SK-N-SH treated with all-trans-retinoic acid at 6 μM for 48 hours (cell line): ENCODE results near the gene CCDC8.

ENCODE experiments used
- ATAC-seq: fragments of 200-7000 bp; cut with Tn5 transposase; 3 replicates; pipeline ENCODE4 v1.9.1; 2020; ENCODE audit warnings: mild to moderate bottlenecking, moderate library complexity
- ARNTL ChIP-seq: fragments of 450-650 bp; formaldehyde crosslinking; IDR thresholded peaks from 2 replicates; pipeline ENCODE4 v1.5.0; 2020; ENCODE audit warnings: low read depth, mild to moderate bottlenecking, moderate library complexity, borderline replicate concordance
- BACH2 ChIP-seq: fragments of 250-450 bp; sonication (Bioruptor Pico); IDR thresholded peaks from 2 replicates; pipeline ENCODE4 v1.9.0; 2021; ENCODE audit warnings: mild to moderate bottlenecking, borderline replicate concordance
- CSDC2 ChIP-seq: fragments of 250-450 bp; sonication (Bioruptor Pico); IDR thresholded peaks from 2 replicates; pipeline ENCODE4 v1.5.0; 2020; ENCODE audit warnings: mild to moderate bottlenecking, moderate library complexity
- ESRRG ChIP-seq: fragments of 250-450 bp; sonication (Bioruptor Pico); IDR thresholded peaks from 2 replicates; pipeline ENCODE4 v1.6.1; 2021; ENCODE audit warnings: mild to moderate bottlenecking
- GLIS3 ChIP-seq: fragments of 250-450 bp; sonication (Bioruptor Pico); IDR thresholded peaks from 2 replicates; pipeline ENCODE4 v1.5.0; 2020; ENCODE audit warnings: mild to moderate bottlenecking, moderate library complexity
- ISL1 ChIP-seq: fragments of 250-450 bp; sonication (Bioruptor Pico); IDR thresholded peaks from 2 replicates; pipeline ENCODE4 v2.1.2; 2022; ENCODE audit warnings: mild to moderate bottlenecking, moderate library complexity
- OSR1 ChIP-seq: fragments of 250-450 bp; sonication (Bioruptor Pico); IDR thresholded peaks from 2 replicates; pipeline ENCODE4 v1.8.0; 2022; ENCODE audit warnings: moderate library complexity, mild to moderate bottlenecking, inconsistent platforms
- PPARA ChIP-seq: fragments of 250-450 bp; sonication (Bioruptor Pico); IDR thresholded peaks from 2 replicates; pipeline ENCODE4 v1.5.0; 2020; ENCODE audit warnings: mild to moderate bottlenecking, borderline replicate concordance
- SNAI2 ChIP-seq: fragments of 250-450 bp; sonication (Bioruptor Pico); IDR thresholded peaks from 2 replicates; pipeline ENCODE4 v1.5.0; 2020; ENCODE audit warnings: mild to moderate bottlenecking, moderate library complexity
- TCF4 ChIP-seq: fragments of 250-450 bp; sonication (Bioruptor Pico); IDR thresholded peaks from 2 replicates; pipeline ENCODE4 v1.8.0; 2021; ENCODE audit warnings: mild to moderate bottlenecking, moderate library complexity, borderline replicate concordance
- TOX ChIP-seq: fragments of 250-450 bp; sonication (Bioruptor Pico); IDR thresholded peaks from 2 replicates; pipeline ENCODE4 v1.8.0; 2021; ENCODE audit warnings: mild to moderate bottlenecking, moderate library complexity, borderline replicate concordance
- ZC3H10 ChIP-seq: fragments of 250-450 bp; sonication (Bioruptor Pico); IDR thresholded peaks from 2 replicates; pipeline ENCODE4 v1.5.1; 2021; ENCODE audit warnings: mild to moderate bottlenecking, moderate library complexity
- ZFP3 ChIP-seq: fragments of 250-450 bp; sonication (Bioruptor Pico); IDR thresholded peaks from 2 replicates; pipeline ENCODE4 v1.5.0; 2020; ENCODE audit warnings: mild to moderate bottlenecking, moderate library complexity
- ZFP30 ChIP-seq: fragments of 450-650 bp; formaldehyde crosslinking; IDR thresholded peaks from 2 replicates; pipeline ENCODE4 v1.5.0; 2022; ENCODE audit warnings: mild to moderate bottlenecking, moderate library complexity
- ZNF565 ChIP-seq: fragments of 450-650 bp; formaldehyde crosslinking; conservative IDR thresholded peaks from 2 replicates; pipeline ENCODE4 v1.5.0; 2020; ENCODE audit warnings: low read depth, mild to moderate bottlenecking, moderate library complexity
- ZNF70 ChIP-seq: fragments of 450-650 bp; formaldehyde crosslinking; IDR thresholded peaks from 2 replicates; pipeline ENCODE4 v1.5.0; 2020; ENCODE audit warnings: mild to moderate bottlenecking, moderate library complexity
- ZNF8 ChIP-seq: fragments of 450-650 bp; formaldehyde crosslinking; IDR thresholded peaks from 2 replicates; pipeline ENCODE4 v1.5.0; 2020; ENCODE audit warnings: mild to moderate bottlenecking, moderate library complexity
- TF ChIP-seq, protein P1 (sequence below): fragments of 250-450 bp; sonication (Bioruptor Pico); IDR thresholded peaks from 2 replicates; pipeline ENCODE4 v1.5.1; 2021; ENCODE audit warnings: mild to moderate bottlenecking, moderate library complexity
- TF ChIP-seq, protein P2 (sequence below): fragments of 250-450 bp; sonication (Bioruptor Pico); IDR thresholded peaks from 2 replicates; pipeline ENCODE4 v1.5.1; 2020; ENCODE audit warnings: low read depth, mild to moderate bottlenecking, moderate library complexity
- TF ChIP-seq, protein P3 (sequence below): fragments of 250-450 bp; sonication (Bioruptor Pico); IDR thresholded peaks from 2 replicates; pipeline ENCODE4 v1.8.0; 2021; ENCODE audit warnings: low read depth, mild to moderate bottlenecking, moderate library complexity, borderline replicate concordance
- TF ChIP-seq, protein P4 (sequence below): fragments of 250-450 bp; sonication (Bioruptor Pico); IDR thresholded peaks from 2 replicates; pipeline ENCODE4 v1.8.0; 2020; ENCODE audit warnings: mild to moderate bottlenecking, moderate library complexity, borderline replicate concordance
- TF ChIP-seq, protein P5 (sequence below): fragments of 250-450 bp; sonication (Bioruptor Pico); IDR thresholded peaks from 2 replicates; pipeline ENCODE4 v1.5.0; 2020; ENCODE audit warnings: mild to moderate bottlenecking, moderate library complexity

Gene CCDC8

DNA sequence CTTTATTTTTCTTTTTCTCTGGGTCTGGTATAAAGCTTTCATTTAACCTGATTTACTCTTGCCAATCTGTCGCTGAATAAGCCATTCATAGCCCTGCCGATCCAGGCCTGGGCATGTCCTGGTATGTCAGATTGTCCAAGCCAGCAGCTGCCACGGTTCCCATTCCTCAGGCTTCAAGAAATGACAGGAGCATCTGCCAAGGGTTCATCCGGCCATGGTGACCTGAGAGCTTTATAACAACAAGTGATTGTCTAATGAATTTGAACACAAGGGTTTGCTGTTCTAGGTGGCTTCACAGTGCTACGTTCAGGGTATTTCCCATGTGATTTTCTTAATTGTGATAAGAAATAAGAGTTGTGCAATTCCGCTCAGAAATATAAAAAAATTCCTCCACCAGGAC is 38.0 kb upstream of the CCDC8 start (continued):
- no peak for TF ChIP-seq ZFP30 (CRISPR knock-in tag)
- no peak for TF ChIP-seq PPARA
- TF ChIP-seq CSDC2 (CRISPR knock-in tag), result no peak
- TF ChIP-seq, protein P1, sequence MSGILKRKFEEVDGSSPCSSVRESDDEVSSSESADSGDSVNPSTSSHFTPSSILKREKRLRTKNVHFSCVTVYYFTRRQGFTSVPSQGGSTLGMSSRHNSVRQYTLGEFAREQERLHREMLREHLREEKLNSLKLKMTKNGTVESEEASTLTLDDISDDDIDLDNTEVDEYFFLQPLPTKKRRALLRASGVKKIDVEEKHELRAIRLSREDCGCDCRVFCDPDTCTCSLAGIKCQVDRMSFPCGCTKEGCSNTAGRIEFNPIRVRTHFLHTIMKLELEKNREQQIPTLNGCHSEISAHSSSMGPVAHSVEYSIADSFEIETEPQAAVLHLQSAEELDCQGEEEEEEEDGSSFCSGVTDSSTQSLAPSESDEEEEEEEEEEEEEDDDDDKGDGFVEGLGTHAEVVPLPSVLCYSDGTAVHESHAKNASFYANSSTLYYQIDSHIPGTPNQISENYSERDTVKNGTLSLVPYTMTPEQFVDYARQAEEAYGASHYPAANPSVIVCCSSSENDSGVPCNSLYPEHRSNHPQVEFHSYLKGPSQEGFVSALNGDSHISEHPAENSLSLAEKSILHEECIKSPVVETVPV (CRISPR knock-in tag), result no peak
- no peak for TF ChIP-seq OSR1 (CRISPR knock-in tag)
- TF ChIP-seq ZNF8 (CRISPR knock-in tag), result no peak
- TF ChIP-seq ZFP3 (CRISPR knock-in tag), result no peak
- TF ChIP-seq, protein P2, sequence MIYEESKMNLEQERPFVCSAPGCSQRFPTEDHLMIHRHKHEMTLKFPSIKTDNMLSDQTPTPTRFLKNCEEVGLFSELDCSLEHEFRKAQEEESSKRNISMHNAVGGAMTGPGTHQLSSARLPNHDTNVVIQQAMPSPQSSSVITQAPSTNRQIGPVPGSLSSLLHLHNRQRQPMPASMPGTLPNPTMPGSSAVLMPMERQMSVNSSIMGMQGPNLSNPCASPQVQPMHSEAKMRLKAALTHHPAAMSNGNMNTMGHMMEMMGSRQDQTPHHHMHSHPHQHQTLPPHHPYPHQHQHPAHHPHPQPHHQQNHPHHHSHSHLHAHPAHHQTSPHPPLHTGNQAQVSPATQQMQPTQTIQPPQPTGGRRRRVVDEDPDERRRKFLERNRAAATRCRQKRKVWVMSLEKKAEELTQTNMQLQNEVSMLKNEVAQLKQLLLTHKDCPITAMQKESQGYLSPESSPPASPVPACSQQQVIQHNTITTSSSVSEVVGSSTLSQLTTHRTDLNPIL (CRISPR knock-in tag), result no peak

DNA sequence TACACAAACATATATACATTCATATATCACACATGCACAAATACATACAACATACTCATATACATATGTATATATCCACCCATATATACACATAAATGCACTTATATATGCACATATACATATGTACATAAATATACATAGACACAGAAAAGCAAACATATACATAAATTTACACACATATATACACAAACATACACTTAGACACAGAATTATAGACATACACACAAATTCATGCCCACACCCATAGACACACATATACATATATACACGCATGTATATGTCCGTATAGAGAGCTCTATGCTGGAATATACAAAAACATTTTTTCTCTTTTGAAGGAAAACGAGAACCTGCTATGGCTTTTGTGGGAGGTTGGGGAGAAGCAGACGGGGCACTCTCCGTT is 37.4 kb upstream of the CCDC8 start:
- TF ChIP-seq ZFP30 (CRISPR knock-in tag) (no peak), ZNF70 (CRISPR knock-in tag) (no peak), ZNF565 (CRISPR knock-in tag) (no peak), ESRRG (CRISPR knock-in tag) (no peak), BACH2 (CRISPR knock-in tag) (no peak), ARNTL (no peak), TCF4 (CRISPR knock-in tag) (no peak), SNAI2 (CRISPR knock-in tag) (no peak), CSDC2 (CRISPR knock-in tag) (no peak), GLIS3 (CRISPR knock-in tag) (no peak), OSR1 (CRISPR knock-in tag) (no peak), ISL1 (no peak), TOX (CRISPR knock-in tag) (no peak), ZNF8 (CRISPR knock-in tag) (no peak), ZC3H10 (CRISPR knock-in tag) (no peak)
- TF ChIP-seq, protein P3, sequence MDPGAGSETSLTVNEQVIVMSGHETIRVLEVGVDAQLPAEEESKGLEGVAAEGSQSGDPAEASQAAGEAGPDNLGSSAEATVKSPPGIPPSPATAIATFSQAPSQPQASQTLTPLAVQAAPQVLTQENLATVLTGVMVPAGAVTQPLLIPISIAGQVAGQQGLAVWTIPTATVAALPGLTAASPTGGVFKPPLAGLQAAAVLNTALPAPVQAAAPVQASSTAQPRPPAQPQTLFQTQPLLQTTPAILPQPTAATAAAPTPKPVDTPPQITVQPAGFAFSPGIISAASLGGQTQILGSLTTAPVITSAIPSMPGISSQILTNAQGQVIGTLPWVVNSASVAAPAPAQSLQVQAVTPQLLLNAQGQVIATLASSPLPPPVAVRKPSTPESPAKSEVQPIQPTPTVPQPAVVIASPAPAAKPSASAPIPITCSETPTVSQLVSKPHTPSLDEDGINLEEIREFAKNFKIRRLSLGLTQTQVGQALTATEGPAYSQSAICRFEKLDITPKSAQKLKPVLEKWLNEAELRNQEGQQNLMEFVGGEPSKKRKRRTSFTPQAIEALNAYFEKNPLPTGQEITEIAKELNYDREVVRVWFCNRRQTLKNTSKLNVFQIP (CRISPR knock-in tag), result no peak
- TF ChIP-seq, protein P4, sequence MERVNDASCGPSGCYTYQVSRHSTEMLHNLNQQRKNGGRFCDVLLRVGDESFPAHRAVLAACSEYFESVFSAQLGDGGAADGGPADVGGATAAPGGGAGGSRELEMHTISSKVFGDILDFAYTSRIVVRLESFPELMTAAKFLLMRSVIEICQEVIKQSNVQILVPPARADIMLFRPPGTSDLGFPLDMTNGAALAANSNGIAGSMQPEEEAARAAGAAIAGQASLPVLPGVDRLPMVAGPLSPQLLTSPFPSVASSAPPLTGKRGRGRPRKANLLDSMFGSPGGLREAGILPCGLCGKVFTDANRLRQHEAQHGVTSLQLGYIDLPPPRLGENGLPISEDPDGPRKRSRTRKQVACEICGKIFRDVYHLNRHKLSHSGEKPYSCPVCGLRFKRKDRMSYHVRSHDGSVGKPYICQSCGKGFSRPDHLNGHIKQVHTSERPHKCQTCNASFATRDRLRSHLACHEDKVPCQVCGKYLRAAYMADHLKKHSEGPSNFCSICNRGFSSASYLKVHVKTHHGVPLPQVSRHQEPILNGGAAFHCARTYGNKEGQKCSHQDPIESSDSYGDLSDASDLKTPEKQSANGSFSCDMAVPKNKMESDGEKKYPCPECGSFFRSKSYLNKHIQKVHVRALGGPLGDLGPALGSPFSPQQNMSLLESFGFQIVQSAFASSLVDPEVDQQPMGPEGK (CRISPR knock-in tag), result no peak
- TF ChIP-seq, protein P2 (CRISPR knock-in tag), result no peak
- TF ChIP-seq, protein P1 (CRISPR knock-in tag), result no peak
- TF ChIP-seq, protein P5, sequence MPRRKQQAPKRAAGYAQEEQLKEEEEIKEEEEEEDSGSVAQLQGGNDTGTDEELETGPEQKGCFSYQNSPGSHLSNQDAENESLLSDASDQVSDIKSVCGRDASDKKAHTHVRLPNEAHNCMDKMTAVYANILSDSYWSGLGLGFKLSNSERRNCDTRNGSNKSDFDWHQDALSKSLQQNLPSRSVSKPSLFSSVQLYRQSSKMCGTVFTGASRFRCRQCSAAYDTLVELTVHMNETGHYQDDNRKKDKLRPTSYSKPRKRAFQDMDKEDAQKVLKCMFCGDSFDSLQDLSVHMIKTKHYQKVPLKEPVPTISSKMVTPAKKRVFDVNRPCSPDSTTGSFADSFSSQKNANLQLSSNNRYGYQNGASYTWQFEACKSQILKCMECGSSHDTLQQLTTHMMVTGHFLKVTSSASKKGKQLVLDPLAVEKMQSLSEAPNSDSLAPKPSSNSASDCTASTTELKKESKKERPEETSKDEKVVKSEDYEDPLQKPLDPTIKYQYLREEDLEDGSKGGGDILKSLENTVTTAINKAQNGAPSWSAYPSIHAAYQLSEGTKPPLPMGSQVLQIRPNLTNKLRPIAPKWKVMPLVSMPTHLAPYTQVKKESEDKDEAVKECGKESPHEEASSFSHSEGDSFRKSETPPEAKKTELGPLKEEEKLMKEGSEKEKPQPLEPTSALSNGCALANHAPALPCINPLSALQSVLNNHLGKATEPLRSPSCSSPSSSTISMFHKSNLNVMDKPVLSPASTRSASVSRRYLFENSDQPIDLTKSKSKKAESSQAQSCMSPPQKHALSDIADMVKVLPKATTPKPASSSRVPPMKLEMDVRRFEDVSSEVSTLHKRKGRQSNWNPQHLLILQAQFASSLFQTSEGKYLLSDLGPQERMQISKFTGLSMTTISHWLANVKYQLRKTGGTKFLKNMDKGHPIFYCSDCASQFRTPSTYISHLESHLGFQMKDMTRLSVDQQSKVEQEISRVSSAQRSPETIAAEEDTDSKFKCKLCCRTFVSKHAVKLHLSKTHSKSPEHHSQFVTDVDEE (CRISPR knock-in tag), result no peak
- no peak for ATAC-seq
